Activated CD8-positive, alpha-beta memory T cell treated with anti-CD3 and anti-CD28 coated beads, Interleukin-2, amount 50 U/mL, for 1 hour (primary cell): ENCODE results near the gene RNF34.

Experiments
- DNase-seq: peaks from one replicate; pipeline ENCODE4 v3.0.0-alpha.2; 2020; ENCODE audit errors: extremely low read depth

The RNF34 gene

DNA sequence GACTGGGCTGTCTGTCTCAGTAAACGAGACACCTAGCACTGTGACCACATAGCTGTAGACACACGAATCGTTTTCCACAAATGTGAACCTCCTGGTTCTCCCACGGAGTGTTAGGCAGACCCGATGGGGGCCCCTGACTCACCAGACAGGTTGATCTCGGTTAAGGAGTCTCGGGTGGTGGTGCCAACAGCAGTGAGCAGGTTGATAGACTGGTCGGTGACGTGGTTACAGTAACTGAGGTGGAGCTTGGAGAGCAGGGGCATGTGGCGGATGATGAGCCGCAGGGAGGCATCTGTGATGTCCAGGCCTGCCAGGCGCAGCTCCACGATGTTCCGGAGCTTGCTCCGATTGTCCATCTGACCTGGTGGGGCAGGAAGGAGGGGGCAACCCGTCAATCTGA is 39.8 kb downstream of the RNF34 start:
- no peak for DNase-seq

DNA sequence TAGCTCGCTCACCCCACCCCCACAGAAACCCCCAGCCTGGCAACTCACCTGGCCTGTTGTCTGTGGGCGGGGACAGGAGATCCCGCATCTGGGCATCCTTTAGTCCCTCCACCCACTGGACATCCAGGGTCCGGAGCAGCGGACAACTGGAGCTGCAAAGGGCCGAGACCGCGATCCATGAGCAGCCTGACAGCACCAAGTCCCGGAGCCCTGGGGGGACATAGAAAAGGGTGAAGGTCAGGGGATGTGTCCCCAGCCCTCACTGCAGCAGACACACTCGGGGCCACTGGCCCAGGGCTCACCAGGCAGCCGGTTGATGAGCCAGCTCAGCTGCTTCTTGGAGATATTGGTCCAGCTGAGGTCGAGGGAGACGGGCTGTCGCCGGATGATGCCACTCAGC is 40.9 kb downstream of the RNF34 start:
- DNase-seq, result no peak

- DNase-seq, result no peak
Measured at GRCh38 chr12:121441555-121441954, 41.6 kb downstream of the RNF34 start.

- no peak for DNase-seq
Measured at GRCh38 chr12:121442028-121442948, 42.4 kb downstream of the RNF34 start.

DNA sequence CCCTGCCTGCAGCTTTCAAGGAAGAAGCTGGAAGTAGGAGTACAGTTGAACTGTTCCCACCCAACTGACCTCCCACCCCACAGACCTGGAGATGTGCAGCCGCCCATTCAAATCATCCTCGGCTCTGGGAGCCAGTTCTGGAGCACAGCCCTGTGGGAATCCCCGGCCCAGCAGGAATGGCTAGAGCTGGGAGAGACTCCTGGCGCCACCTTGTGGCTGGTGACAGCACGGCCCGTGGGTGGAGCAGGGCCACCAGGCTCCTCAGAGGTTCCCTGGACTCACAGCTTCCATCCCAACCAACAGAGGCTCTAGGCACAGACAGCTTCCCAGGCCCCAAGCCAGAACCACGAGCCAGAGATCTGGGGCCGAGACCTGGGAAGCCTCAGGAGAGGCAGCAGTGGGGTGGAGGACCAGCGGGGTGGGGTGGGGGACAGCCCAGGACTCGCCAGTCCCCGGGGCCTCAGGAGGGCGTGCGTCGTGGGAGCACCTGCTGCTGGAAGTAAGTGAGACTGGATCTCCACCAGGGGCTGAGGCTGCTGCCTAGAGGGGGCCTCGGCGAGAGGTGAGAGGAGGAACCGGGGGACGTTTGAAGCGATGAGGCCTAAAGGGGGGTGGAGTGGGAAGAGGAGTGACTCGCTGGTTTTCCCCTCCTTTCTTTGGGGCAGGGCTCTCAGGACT is 43.4 kb downstream of the RNF34 start:
- no peak for DNase-seq

DNA sequence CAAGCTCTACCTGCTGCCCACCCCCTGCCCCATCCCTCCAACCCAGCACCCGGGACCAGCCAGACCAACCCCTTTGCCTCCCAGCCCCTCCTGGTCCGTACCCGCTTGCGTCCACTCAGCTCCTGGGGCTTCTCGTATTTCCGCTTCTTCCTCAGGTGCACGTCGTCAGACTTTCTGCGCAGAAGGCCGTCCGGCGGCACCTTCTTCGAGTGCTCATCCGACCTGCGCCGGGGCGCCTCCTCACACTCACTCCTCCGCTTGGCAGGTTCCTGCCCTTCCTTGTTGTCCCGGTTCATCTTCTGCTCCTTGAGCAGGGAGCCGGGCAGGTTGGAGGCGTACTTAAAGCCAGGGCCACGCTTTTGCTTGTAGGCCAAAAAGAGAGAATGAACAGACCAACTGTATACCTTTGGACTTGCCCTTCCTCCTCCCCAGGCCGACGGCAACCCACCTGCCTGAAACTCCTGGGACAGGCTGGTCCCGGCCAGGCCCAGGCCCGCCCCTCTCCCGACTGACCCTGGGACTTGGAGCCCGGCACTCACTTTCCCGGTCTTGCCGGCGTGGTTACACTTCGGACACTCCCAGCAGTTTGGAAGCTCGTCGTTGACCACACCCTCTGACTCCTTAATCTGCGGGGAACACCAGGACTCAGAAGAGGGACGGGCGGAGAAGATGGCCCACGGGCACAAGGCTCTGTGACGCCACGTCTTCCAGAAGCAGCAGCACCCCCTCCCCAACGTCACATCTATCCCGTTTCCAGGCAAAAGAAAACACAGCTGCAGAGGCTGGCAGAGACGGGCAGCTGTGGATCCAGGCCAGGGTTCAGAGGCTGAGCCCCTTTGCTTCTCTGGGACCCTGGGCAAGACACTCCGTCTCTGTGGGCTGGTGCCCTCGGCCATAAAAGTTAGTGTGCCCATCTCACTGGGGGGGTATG is 44.3 kb downstream of the RNF34 start:
- DNase-seq, result no peak

DNA sequence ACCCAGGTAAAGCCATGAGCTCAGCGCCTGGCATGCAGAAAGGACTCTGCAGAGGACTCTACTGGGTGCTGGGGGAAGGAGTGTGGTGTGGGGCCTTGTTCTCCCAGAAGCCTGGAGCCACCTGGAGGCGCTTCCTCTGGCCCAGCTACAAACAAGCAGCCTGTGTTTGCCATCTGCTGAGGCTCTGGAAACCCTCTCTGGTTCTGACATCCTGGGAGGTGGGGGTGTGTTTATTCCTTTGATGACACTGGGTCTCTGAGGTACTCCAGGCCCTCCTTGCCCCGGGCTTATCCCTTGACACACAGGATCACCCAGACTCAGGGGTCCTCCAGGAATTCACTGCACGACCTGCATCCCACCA is 44.9 kb downstream of the RNF34 start:
- DNase-seq, result no peak

GRCh38 chr12:121446750-121447149 is 46.8 kb downstream of the RNF34 start:
- DNase-seq, result no peak

- DNase-seq, result no peak
Measured at GRCh38 chr12:121448771-121449315, 48.9 kb downstream of the RNF34 start.

- DNase-seq, result no peak
Measured at GRCh38 chr12:121451961-121452339, 52.0 kb downstream of the RNF34 start.

- DNase-seq, result no peak
Measured at GRCh38 chr12:121452340-121452984, 52.5 kb downstream of the RNF34 start.

- DNase-seq, result no peak
Measured at GRCh38 chr12:121452985-121453360, 53.1 kb downstream of the RNF34 start.

DNA sequence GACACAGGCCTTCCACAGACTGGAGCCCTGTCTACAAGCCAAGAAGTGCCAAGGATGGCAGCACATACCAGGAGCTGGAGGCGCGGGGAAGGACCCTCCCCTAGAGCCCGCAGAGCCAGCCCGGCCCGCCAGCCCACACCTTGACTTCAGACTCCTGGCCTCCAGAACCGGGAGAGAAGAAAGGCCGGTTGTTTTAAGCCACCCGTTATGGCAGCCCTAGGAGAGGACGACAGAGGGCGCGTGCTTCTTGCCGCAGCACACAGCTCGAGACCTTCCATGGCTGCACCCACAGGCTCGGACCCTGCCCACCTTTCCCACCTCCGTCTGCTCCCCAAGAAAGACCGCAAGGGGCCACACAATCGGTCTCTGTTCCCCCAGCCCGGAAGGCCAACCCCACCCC is 53.7 kb downstream of the RNF34 start:
- no peak for DNase-seq

DNA sequence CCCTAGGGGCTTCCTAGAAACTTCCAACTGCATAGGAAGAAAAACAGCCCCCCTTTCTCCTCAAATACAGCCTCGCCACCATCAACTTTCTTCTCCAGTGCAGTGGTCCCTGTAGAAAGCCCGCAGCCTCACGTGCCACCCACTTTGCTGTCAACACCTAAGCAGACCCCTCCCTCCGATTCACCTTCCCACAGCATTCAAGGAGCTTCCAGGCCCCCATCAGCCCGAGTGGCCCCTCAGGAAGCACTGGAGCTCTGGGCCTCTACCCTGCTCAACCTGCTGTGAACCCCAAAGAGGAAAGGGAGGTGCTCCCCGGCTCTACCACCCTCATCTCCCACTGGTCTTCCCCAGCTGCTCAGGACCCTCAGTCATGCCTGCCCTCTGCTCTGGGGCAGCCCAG is 55.0 kb downstream of the RNF34 start:
- no peak for DNase-seq

DNA sequence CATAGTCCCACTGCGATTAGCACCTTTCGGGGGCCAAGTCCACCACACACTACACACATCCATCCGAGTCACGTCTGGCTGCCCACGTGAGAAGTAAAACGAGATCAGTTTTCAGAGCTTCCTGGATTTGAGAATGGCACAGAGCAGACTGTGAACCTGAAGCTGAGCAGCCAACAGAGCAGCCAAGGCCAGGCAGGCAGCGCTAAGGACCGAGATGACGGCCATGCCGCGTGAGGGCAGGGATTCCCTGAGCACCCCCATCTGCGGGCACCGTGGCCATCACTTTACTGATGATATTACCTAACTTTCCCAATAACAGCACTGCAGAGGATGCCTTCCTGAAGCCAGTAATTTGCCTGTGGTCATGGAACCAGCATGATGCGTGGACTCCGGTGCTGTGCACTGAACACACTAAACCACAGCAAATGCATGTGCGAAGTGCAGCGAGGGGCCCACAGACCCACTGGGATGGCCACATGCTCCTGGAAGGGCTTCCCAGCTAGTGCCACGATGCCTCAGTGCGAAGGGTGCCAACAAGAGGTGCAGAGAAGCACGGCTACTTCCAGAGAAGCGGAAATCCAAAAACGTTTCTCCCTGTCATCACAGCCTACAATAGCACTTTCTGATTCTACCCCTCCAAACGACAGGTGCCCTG is 56.0 kb downstream of the RNF34 start:
- no peak for DNase-seq

DNA sequence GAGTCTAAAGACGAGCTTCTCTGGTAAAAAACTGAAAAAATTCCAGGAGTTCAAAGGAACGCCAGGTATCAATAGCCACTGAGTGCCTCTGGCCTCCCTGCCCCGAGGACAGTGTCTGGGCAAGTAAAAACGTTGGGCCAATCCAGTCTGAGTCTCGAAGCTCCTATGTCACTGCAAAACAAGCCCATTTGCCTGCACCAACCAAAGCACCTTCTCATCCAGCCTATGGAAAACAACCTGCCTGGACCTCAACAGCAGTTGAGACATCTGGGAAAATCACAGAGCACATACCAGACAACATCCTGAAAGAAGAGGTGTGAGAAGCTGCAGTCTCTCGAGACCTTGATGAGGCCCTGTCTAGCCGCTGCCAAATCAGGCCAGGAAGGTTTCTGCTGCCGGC is 56.6 kb downstream of the RNF34 start:
- DNase-seq, result no peak

GRCh38 chr12:121461048-121461447 is 61.1 kb downstream of the RNF34 start:
- no peak for DNase-seq

DNA sequence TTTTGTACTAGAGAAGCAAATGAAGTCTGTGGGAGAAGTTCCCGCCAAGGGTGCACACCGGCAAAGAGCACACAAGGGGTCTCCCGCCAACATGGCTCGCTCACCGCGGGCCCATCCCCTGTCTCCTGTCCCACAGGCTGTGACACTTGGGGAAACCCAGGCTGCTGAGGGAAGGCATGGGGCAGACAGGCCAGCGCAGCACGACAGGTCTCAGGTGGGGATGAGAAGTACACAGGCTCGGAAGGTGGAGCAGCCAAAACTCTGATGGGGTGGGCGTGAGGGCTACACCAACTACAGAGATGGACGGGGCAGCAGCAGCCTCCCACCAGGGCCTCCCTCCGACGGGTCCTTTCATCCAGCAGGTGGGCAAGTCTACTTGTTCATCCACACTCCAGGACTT is 64.4 kb downstream of the RNF34 start:
- no peak for DNase-seq

DNA sequence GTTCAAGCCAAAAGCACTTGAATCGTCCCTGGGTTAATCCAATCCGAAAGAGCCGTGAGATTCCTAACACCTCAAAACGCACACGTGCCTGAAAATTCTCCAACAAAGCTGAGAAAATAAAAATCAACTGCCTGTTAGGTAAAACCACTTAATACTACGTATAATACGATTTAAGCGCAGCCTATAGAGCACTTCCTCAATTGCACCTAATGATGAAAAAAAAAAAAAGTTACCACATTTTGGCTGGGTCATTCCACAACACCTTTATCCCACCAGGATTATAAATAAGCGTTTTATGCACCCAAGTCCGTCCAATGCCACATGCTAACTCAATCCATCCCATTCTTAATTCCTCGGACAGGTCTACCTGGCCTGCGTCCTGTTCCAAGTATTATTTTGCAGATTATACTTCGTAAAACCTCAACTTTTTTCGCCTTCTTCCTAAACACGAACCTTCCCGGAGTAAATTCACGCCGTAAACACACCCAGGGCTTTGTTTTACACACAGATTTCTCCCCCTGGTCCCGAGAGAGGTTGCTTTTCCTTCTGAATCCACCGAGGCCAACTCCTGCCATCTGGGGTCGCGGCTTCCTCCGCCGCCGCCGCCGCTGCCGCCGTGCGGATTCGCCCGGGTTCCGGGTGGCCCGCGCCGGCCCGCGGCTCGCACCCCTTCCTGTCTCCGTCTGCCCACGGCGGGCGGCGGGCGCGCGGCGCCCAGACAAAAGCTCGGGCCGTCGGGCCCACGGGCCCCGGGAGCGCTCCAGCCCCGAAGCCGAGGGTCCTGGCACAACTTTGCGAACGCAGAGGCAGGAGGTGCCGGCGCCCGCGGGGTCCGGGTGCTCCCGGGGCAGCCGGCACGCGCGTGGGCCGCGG is 66.2 kb downstream of the RNF34 start:
- DNase-seq, result no peak
